OCI-LY3 (cell line): ENCODE results near the gene PEX16.
A peak's percentile ranks its signal among the peaks of the same experiment; 100 is the strongest.

Experiments
- H2AFZ ChIP-seq: fragments of 200-600, 300-600 bp; shearing (Covaris generic); 2 replicates; pipeline ENCODE4 v1.6.0; 2014; ENCODE audit warnings: antibody characterized with exemption, low read depth, low read length
- H3K27ac ChIP-seq: fragments of 200-600, 300-600 bp; sonication (generic); 2 replicates; pipeline ENCODE4 v1.5.1; 2014; ENCODE audit warnings: mild to moderate bottlenecking, low read length, moderate library complexity, mixed read lengths
- H3K27me3 ChIP-seq: fragments of 200-600, 300-600 bp; sonication (generic); 2 replicates; pipeline ENCODE4 v1.6.1; 2014; ENCODE audit warnings: low read depth, low read length, mixed read lengths
- H3K36me3 ChIP-seq: fragments of 200-600, 300-600 bp; sonication (generic); replicated peaks from 2 replicates; pipeline ENCODE3; 2014; ENCODE audit warnings: low read depth, low read length, mixed read lengths
- H3K4me1 ChIP-seq: fragments of 300-600, 200-600 bp; sonication (generic); 2 replicates; pipeline ENCODE4 v1.6.1; 2014; ENCODE audit warnings: low read length, mixed read lengths
- H3K4me2 ChIP-seq: fragments of 200-600, 300-600 bp; sonication (generic); 2 replicates; pipeline ENCODE4 v1.6.1; 2014; ENCODE audit warnings: low read length, mixed read lengths
- H3K4me3 ChIP-seq: fragments of 300-600, 200-600 bp; sonication (generic); 2 replicates; pipeline ENCODE4 v1.5.1; 2014; ENCODE audit warnings: antibody characterized with exemption, mild to moderate bottlenecking, low read length, moderate library complexity
- H3K79me2 ChIP-seq: fragments of 300-600, 200-600 bp; shearing (Covaris generic); 2 replicates; pipeline ENCODE4 v1.6.1; 2014; ENCODE audit warnings: mild to moderate bottlenecking, low read length, mixed read lengths
- H3K9ac ChIP-seq: fragments of 300-600, 200-600 bp; shearing (Covaris generic); 2 replicates; pipeline ENCODE4 v1.6.0; 2014; ENCODE audit warnings: mild to moderate bottlenecking, low read length, moderate library complexity
- H3K9me3 ChIP-seq: fragments of 200-600, 300-600 bp; shearing (Covaris generic); 2 replicates; pipeline ENCODE4 v1.6.1; 2014; ENCODE audit warnings: low read length, mixed read lengths; ENCODE audit not compliant: insufficient read depth
- H4K20me1 ChIP-seq: fragments of 200-600, 300-600 bp; sonication (generic); 2 replicates; pipeline ENCODE4 v1.6.1; 2016; ENCODE audit warnings: low read length, mixed read lengths; ENCODE audit not compliant: insufficient read depth
- CTCF ChIP-seq: fragments of 200-600, 300-600 bp; sonication (generic); IDR thresholded peaks from 2 replicates; pipeline ENCODE4 v1.5.1; 2014; ENCODE audit warnings: antibody characterized with exemption, low read length, low read depth
- EZH2phosphoT487 ChIP-seq: fragments of 200-600 bp; shearing (Covaris generic); IDR thresholded peaks from 2 replicates; pipeline ENCODE4 v1.6.1; 2018; ENCODE audit warnings: antibody characterized with exemption, mixed run types, low read depth

PEX16 gene

DNA sequence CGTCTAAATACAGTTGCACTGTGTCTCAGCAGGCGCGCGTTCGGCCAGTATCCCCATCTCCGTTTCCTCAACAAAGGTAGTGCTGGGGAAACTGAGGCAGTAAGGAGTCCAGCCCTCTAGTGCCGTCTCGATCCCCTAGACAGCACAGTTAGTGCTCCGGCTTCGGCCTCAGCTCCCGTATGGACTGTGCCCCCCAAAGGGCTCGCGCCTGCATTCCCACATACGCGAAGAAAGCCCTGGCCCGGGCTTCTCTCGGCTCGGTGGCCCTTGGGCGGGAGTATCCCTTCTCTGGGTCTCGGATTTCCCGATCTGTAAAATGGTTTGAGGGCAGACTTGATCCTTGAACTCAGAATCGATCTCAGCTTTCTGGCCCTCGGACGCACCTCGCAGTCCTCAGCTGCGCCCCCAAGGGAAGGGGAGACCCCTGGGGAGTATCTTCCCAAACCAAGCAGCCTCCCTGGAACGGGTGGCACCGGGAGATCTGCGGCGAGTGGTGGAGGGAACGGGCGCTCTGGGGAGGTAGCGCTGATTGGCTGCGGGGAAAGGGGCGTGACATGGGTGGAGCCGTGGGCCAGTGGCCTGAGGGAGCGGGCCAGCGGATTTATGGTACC is 759 bp upstream of the PEX16 start:
- Histone ChIP-seq H3K4me3 (peak overlapping the region; percentile 95), H4K20me1 (no peaks in the 10 kb centered on the region), H3K27me3 (no peaks in the 10 kb centered on the region), H3K36me3 (peaks cover 6% of the 10 kb centered on the region), H3K79me2 (peaks cover 18% of the 10 kb centered on the region), H3K4me1 (peaks cover 8% of the 10 kb centered on the region; the same call in 1 of the 2 replicates), H3K4me2 (peak overlapping the region; percentile 87), H3K27ac (peak overlapping the region; percentile 81), H3K9ac (peak overlapping the region; percentile 86), H2AFZ (peak overlapping the region; percentile 70), H3K9me3 (no peaks in the 10 kb centered on the region)
- TF ChIP-seq EZH2phosphoT487 (no peak), CTCF (no peak)

- Histone ChIP-seq H4K20me1 (no peaks in the 10 kb centered on the region), H3K79me2 (peaks cover 18% of the 10 kb centered on the region), H2AFZ (peak overlapping the region; percentile 8; the same call in 1 of the 2 replicates), H3K27ac (peak overlapping the region; percentile 81), H3K4me1 (peaks cover 8% of the 10 kb centered on the region; the same call in 1 of the 2 replicates), H3K4me2 (peak overlapping the region; percentile 87), H3K9ac (peak overlapping the region; percentile 86), H3K9me3 (no peaks in the 10 kb centered on the region), H3K36me3 (peaks cover 11% of the 10 kb centered on the region), H3K27me3 (no peaks in the 10 kb centered on the region), H3K4me3 (peak overlapping the region; percentile 95)
- TF ChIP-seq EZH2phosphoT487 (no peak), CTCF (no peak)
Measured at GRCh38 chr11:45917286-45917622, 423 bp downstream of the PEX16 start.

- no peaks in the 10 kb centered on the region for H3K27me3 ChIP-seq
- H3K27ac ChIP-seq, result no peak overlapping the region
- H3K9ac ChIP-seq, result no peak overlapping the region
- no peak overlapping the region for H3K4me3 ChIP-seq
- no peaks in the 10 kb centered on the region for H4K20me1 ChIP-seq
- H3K36me3 ChIP-seq, result peaks cover 11% of the 10 kb centered on the region
- H2AFZ ChIP-seq, result no peak overlapping the region
- H3K4me2 ChIP-seq, result no peak overlapping the region
- TF ChIP-seq EZH2phosphoT487, result no peak
- no peak for TF ChIP-seq CTCF
- peaks cover 18% of the 10 kb centered on the region for H3K79me2 ChIP-seq
- H3K9me3 ChIP-seq, result no peaks in the 10 kb centered on the region
- peaks cover 8% of the 10 kb centered on the region; the same call in 1 of the 2 replicates for H3K4me1 ChIP-seq
Measured at GRCh38 chr11:45915446-45915845, 2.2 kb downstream of the PEX16 start.

DNA sequence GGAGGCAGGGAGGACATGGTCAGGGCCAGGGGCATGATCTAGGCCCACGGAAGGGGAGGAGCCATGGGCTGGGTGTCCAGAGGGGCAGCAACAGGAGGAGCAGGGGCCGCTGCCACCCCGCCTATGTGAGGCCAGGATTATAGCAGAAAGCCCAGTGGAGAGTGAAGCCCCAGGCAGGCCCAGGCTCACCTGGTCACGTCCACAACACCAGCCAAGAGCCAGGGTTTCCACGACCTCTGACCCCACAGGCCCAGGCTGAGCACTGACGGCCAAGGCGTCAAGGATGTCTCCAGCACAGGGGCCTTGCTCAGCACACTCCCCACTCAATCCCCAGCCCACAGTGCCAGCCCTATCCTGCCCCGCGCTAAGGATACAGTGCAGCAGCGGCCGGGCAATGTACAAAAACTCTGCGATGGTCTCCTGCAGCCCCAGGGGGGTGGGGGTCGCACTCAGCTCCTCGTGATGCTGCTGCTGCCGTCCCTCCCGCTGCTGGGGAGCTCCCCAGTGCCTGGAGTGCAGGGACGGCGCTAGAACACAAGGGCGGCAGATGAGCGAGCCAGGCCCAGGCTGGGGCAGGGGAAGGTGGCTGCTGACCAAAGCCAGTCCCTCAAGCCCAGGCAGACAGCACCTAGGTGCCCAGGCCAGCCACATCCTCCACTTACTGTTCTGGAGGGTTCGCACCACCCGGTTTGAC is 3.6 kb downstream of the PEX16 start:
- TF ChIP-seq CTCF (no peak), EZH2phosphoT487 (no peak)
- peaks cover 11% of the 10 kb centered on the region for H3K36me3 ChIP-seq
- peaks cover 7% of the 10 kb centered on the region; the same call in 1 of the 2 replicates for H3K4me1 ChIP-seq
- H3K27me3 ChIP-seq, result no peaks in the 10 kb centered on the region
- H2AFZ ChIP-seq, result no peak overlapping the region
- no peaks in the 10 kb centered on the region for H3K9me3 ChIP-seq
- H3K27ac ChIP-seq, result no peak overlapping the region
- peaks cover 18% of the 10 kb centered on the region for H3K79me2 ChIP-seq
- no peak overlapping the region for H3K9ac ChIP-seq
- H3K4me2 ChIP-seq, result no peak overlapping the region
- H4K20me1 ChIP-seq, result no peaks in the 10 kb centered on the region
- H3K4me3 ChIP-seq, result no peak overlapping the region
